WTC11 (cell line): ENCODE data around the gene ANKRD23. TPM values are rescaled to one million over a fixed set of nuclear protein-coding genes. Genes with fewer than 3 reads are reported as not detected.

Experiments used
- ATAC-seq: fragments of 200-7000 bp; cut with Tn5 transposase; 2 replicates; pipeline ENCODE4 v1.10.0; 2021; ENCODE audit warnings: mild to moderate bottlenecking, moderate library complexity
- CTCF ChIA-PET: fragments of 300-600 bp; sonication (Branson Sonifier 250); formaldehyde crosslinking; loops from one replicate; lab custom pipeline; 2021; ENCODE audit warnings: antibody characterized with exemption; lab: Charles Lee
- POLR2A ChIA-PET: fragments of 350-600 bp; sonication (Branson Sonifier 250); formaldehyde crosslinking; loops from one replicate; lab custom pipeline; 2021; ENCODE audit warnings: antibody characterized with exemption; lab: Charles Lee
- DNase-seq: peaks from one replicate; pipeline ENCODE4 v3.0.0; 2021; ENCODE audit warnings: low spot score
- H3K27ac Mint-ChIP-seq: 2 replicates; pipeline ENCODE4 v1.8.0; 2021; ENCODE audit warnings: mixed read lengths
- H3K27me3 Mint-ChIP-seq: 2 replicates; pipeline ENCODE4 v1.8.0; 2021; ENCODE audit warnings: low read depth, mild to moderate bottlenecking, moderate library complexity, mixed read lengths
- H3K36me3 Mint-ChIP-seq: 2 replicates; pipeline ENCODE4 v1.8.0; 2021; ENCODE audit warnings: mixed read lengths
- H3K4me1 Mint-ChIP-seq: 2 replicates; pipeline ENCODE4 v1.8.0; 2022; ENCODE audit warnings: mixed read lengths
- H3K4me3 Mint-ChIP-seq: 2 replicates; pipeline ENCODE4 v1.8.0; 2021; ENCODE audit warnings: mild to moderate bottlenecking, moderate library complexity, mixed read lengths
- H3K9me3 Mint-ChIP-seq: 2 replicates; pipeline ENCODE4 v1.8.0; 2021; ENCODE audit warnings: mixed read lengths
- EMX1 ChIP-seq: fragments of 250-450 bp; sonication (Bioruptor Pico); IDR thresholded peaks from 2 replicates; pipeline ENCODE4 v1.8.0; 2021; ENCODE audit warnings: mild to moderate bottlenecking
- FOXP4 ChIP-seq: sonication (generic); formaldehyde crosslinking; IDR thresholded peaks from 2 replicates; pipeline ENCODE4 v1.8.0; 2022; ENCODE audit warnings: mild to moderate bottlenecking, missing genetic modification reagents
- HMGXB4 ChIP-seq: sonication (generic); formaldehyde crosslinking; IDR thresholded peaks from 2 replicates; pipeline ENCODE4 v1.8.1; 2023; ENCODE audit warnings: mild to moderate bottlenecking, moderate library complexity, missing genetic modification reagents
- IRF2 ChIP-seq: sonication (generic); formaldehyde crosslinking; IDR thresholded peaks from 2 replicates; pipeline ENCODE4 v1.8.0; 2022; ENCODE audit warnings: low read depth, missing genetic modification reagents, borderline replicate concordance
- KAT7 ChIP-seq: sonication (generic); formaldehyde crosslinking; IDR thresholded peaks from 2 replicates; pipeline ENCODE4 v1.8.1; 2023; ENCODE audit warnings: missing genetic modification reagents, mild to moderate bottlenecking, borderline replicate concordance
- MYBL2 ChIP-seq: sonication (generic); formaldehyde crosslinking; IDR thresholded peaks from 2 replicates; pipeline ENCODE4 v1.8.1; 2023; ENCODE audit warnings: mild to moderate bottlenecking, moderate library complexity, missing genetic modification reagents
- NFATC4 ChIP-seq: fragments of 250-450 bp; sonication (Bioruptor Pico); IDR thresholded peaks from 2 replicates; pipeline ENCODE4 v1.9.0; 2021; ENCODE audit warnings: mild to moderate bottlenecking
- NR1H2 ChIP-seq: sonication (generic); formaldehyde crosslinking; IDR thresholded peaks from 2 replicates; pipeline ENCODE4 v1.9.0; 2021; ENCODE audit warnings: mild to moderate bottlenecking, moderate library complexity, missing genetic modification reagents
- NR2C2 ChIP-seq: sonication (generic); formaldehyde crosslinking; IDR thresholded peaks from 2 replicates; pipeline ENCODE4 v1.8.0; 2022; ENCODE audit warnings: mild to moderate bottlenecking, missing genetic modification reagents
- RORB ChIP-seq: fragments of 250-450 bp; sonication (Bioruptor Pico); IDR thresholded peaks from 2 replicates; pipeline ENCODE4 v1.9.0; 2021; ENCODE audit warnings: mild to moderate bottlenecking
- SMAD4 ChIP-seq: sonication (generic); formaldehyde crosslinking; IDR thresholded peaks from 2 replicates; pipeline ENCODE4 v1.8.0; 2022; ENCODE audit warnings: mild to moderate bottlenecking, missing genetic modification reagents
- SP1 ChIP-seq: sonication (generic); formaldehyde crosslinking; conservative IDR thresholded peaks from 2 replicates; pipeline ENCODE4 v1.8.1; 2022; ENCODE audit warnings: missing genetic modification reagents
- ZBTB21 ChIP-seq: sonication (generic); formaldehyde crosslinking; IDR thresholded peaks from 2 replicates; pipeline ENCODE4 v1.8.1; 2023; ENCODE audit warnings: mild to moderate bottlenecking, missing genetic modification reagents, borderline replicate concordance
- ZNF138 ChIP-seq: sonication (generic); formaldehyde crosslinking; conservative IDR thresholded peaks from 2 replicates; pipeline ENCODE4 v1.8.1; 2022; ENCODE audit warnings: mild to moderate bottlenecking, moderate library complexity, missing genetic modification reagents
- ZNF512 ChIP-seq: sonication (generic); formaldehyde crosslinking; IDR thresholded peaks from 2 replicates; pipeline ENCODE4 v1.8.1; 2022; ENCODE audit warnings: missing genetic modification reagents, borderline replicate concordance
- ZNF671 ChIP-seq: fragments of 250-450 bp; sonication (Bioruptor Pico); IDR thresholded peaks from 2 replicates; pipeline ENCODE4 v1.8.0; 2021; ENCODE audit warnings: mild to moderate bottlenecking
- ZSCAN18 ChIP-seq: fragments of 250-450 bp; sonication (Bioruptor Pico); IDR thresholded peaks from 2 replicates; pipeline ENCODE4 v2.1.2; 2022; ENCODE audit warnings: mild to moderate bottlenecking, moderate library complexity
- total RNA-seq: library from RNA; stranded (reverse); gene quantifications from 3 replicates; pipeline ENCODE4 v1.2.3, GENCODE V29; 2021
- TF ChIP-seq, protein P1 (sequence below): sonication (generic); formaldehyde crosslinking; IDR thresholded peaks from 2 replicates; pipeline ENCODE4 v1.8.1; 2023; ENCODE audit warnings: mild to moderate bottlenecking, missing genetic modification reagents, borderline replicate concordance
- TF ChIP-seq, protein P2 (sequence below): fragments of 250-450 bp; sonication (Bioruptor Pico); IDR thresholded peaks from 2 replicates; pipeline ENCODE4 v1.8.0; 2021; ENCODE audit warnings: mild to moderate bottlenecking
- TF ChIP-seq, protein P3 (sequence below): sonication (generic); formaldehyde crosslinking; IDR thresholded peaks from 2 replicates; pipeline ENCODE4 v1.8.0; 2023; ENCODE audit warnings: missing genetic modification reagents

ANKRD23 gene
- total RNA-seq, 1 experiment from 2014 or later = 3.2 TPM

DNA sequence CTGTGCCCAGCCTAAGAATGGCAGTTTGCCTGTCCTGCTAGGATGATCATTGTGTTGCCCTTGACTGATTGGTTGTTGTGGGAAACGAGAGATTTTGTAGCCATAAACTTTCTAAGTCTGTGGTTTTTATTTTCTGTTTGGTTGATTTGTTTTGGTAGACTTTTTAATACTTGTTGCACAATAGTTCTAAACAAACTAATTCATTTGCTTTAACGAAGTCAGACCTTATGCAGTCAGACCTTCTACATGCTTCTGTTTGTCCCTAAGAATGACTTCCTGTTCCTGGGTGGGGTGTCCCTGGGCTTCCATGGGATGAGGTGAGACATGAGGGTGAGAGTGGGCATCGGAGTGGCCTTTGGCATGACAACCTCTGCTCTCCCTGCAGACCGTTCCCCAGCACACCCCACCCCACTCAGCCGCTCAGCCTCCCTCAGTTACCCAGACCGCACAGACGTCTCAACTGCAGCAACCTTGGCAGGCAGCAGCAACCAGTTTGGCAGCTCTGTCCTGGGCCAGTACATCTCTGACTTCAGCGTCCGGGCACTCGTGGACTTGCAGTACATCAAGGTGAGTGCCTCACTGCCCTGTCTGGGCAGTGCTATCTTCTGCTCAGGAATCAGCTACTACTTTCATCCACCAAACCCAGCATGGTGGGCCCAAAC, 35.5 kb downstream of the ANKRD23 start (continued):
- TF ChIP-seq, protein P1, sequence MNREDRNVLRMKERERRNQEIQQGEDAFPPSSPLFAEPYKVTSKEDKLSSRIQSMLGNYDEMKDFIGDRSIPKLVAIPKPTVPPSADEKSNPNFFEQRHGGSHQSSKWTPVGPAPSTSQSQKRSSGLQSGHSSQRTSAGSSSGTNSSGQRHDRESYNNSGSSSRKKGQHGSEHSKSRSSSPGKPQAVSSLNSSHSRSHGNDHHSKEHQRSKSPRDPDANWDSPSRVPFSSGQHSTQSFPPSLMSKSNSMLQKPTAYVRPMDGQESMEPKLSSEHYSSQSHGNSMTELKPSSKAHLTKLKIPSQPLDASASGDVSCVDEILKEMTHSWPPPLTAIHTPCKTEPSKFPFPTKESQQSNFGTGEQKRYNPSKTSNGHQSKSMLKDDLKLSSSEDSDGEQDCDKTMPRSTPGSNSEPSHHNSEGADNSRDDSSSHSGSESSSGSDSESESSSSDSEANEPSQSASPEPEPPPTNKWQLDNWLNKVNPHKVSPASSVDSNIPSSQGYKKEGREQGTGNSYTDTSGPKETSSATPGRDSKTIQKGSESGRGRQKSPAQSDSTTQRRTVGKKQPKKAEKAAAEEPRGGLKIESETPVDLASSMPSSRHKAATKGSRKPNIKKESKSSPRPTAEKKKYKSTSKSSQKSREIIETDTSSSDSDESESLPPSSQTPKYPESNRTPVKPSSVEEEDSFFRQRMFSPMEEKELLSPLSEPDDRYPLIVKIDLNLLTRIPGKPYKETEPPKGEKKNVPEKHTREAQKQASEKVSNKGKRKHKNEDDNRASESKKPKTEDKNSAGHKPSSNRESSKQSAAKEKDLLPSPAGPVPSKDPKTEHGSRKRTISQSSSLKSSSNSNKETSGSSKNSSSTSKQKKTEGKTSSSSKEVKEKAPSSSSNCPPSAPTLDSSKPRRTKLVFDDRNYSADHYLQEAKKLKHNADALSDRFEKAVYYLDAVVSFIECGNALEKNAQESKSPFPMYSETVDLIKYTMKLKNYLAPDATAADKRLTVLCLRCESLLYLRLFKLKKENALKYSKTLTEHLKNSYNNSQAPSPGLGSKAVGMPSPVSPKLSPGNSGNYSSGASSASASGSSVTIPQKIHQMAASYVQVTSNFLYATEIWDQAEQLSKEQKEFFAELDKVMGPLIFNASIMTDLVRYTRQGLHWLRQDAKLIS = no peak
- TF ChIP-seq, all 79 proteins: peak for 0

GRCh38 chr2:96807127-96807471, 36.7 kb downstream of the ANKRD23 start:
- H3K27ac Mint-ChIP-seq = no peak overlapping the region
- ATAC-seq (no peak), DNase-seq (no peak)
- ChIA-PET POLR2A (no interaction called here), CTCF (no interaction called here)
- H3K27me3 Mint-ChIP-seq = no peaks in the 10 kb centered on the region
- H3K9me3 Mint-ChIP-seq = peaks cover 6% of the 10 kb centered on the region
- H3K4me3 Mint-ChIP-seq = no peak overlapping the region
- H3K4me1 Mint-ChIP-seq = no peaks in the 10 kb centered on the region
- peaks cover 9% of the 10 kb centered on the region for H3K36me3 Mint-ChIP-seq
- TF ChIP-seq ZNF671 (CRISPR knock-in tag) = no peak
- no peak for TF ChIP-seq ZNF512 (CRISPR knock-in tag)
- TF ChIP-seq SP1 (CRISPR knock-in tag) = no peak
- no peak for TF ChIP-seq NR1H2 (CRISPR knock-in tag)
- TF ChIP-seq ZBTB21 (CRISPR knock-in tag) = no peak
- no peak for TF ChIP-seq EMX1
- TF ChIP-seq MYBL2 (CRISPR knock-in tag) = no peak
- no peak for TF ChIP-seq RORB (CRISPR knock-in tag)
- no peak for TF ChIP-seq HMGXB4 (CRISPR knock-in tag)
- TF ChIP-seq, protein P2, sequence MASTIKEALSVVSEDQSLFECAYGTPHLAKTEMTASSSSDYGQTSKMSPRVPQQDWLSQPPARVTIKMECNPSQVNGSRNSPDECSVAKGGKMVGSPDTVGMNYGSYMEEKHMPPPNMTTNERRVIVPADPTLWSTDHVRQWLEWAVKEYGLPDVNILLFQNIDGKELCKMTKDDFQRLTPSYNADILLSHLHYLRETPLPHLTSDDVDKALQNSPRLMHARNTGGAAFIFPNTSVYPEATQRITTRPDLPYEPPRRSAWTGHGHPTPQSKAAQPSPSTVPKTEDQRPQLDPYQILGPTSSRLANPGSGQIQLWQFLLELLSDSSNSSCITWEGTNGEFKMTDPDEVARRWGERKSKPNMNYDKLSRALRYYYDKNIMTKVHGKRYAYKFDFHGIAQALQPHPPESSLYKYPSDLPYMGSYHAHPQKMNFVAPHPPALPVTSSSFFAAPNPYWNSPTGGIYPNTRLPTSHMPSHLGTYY (CRISPR knock-in tag) = no peak
- TF ChIP-seq, protein P3, sequence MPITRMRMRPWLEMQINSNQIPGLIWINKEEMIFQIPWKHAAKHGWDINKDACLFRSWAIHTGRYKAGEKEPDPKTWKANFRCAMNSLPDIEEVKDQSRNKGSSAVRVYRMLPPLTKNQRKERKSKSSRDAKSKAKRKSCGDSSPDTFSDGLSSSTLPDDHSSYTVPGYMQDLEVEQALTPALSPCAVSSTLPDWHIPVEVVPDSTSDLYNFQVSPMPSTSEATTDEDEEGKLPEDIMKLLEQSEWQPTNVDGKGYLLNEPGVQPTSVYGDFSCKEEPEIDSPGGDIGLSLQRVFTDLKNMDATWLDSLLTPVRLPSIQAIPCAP (CRISPR knock-in tag) = no peak
- TF ChIP-seq SMAD4 (CRISPR knock-in tag) = no peak
- TF ChIP-seq NR2C2 (CRISPR knock-in tag) = no peak
- no peak for TF ChIP-seq ZSCAN18 (CRISPR knock-in tag)
- TF ChIP-seq IRF2 (CRISPR knock-in tag) = no peak
- TF ChIP-seq FOXP4 (CRISPR knock-in tag) = no peak
- no peak for TF ChIP-seq NFATC4 (CRISPR knock-in tag)
- TF ChIP-seq KAT7 = no peak
- no peak for TF ChIP-seq ZNF138
